Measurements from ENCODE around the gene FKBP7.
"Not testable (repeated sequence)": the region's sequence is repeated elsewhere in the genome, so short reads cannot be mapped to it uniquely, and the experiment has no call there.

The FKBP7 gene

GRCh38 chr2:178485356-178485755, 7.0 kb upstream of the FKBP7 start:
- no peak for DNase-seq (ENCODE audit: low read depth)

GRCh38 chr2:178484245-178485041, 6.0 kb upstream of the FKBP7 start:
- peak; percentile 21 for DNase-seq (ENCODE audit: low read depth)

GRCh38 chr2:178482437-178482836, 4.0 kb upstream of the FKBP7 start:
- peak; percentile 15 for DNase-seq (ENCODE audit: low read depth)

GRCh38 chr2:178480227-178481181, 2.1 kb upstream of the FKBP7 start, which contains the start of gene PLEKHA3:
TSS of gene PLEKHA3 (plus strand) at chr2:178480457. CDS start at chr2:178480870, 413 bp downstream.
- peak; percentile 99 for DNase-seq (ENCODE audit: low read depth)

- DNase-seq (ENCODE audit: low read depth): no peak
Measured at GRCh38 chr2:178479758-178480226, 1.4 kb upstream of the FKBP7 start.

GRCh38 chr2:178479275-178479616, 846 bp upstream of the FKBP7 start:
- no peak for DNase-seq (ENCODE audit: low read depth)

GRCh38 chr2:178478130-178478438, 316 bp downstream of the FKBP7 start:
- peak; percentile 31 for DNase-seq (ENCODE audit: low read depth)

GRCh38 chr2:178477443-178478129, 814 bp downstream of the FKBP7 start:
- DNase-seq (ENCODE audit: low read depth): no peak

GRCh38 chr2:178476477-178476876, 1.9 kb downstream of the FKBP7 start:
- no peak for DNase-seq (ENCODE audit: low read depth)

- DNase-seq (ENCODE audit: low read depth): no peak
Measured at GRCh38 chr2:178474560-178474959, 3.8 kb downstream of the FKBP7 start.

GRCh38 chr2:178473931-178474330, 4.5 kb downstream of the FKBP7 start:
- DNase-seq (ENCODE audit: low read depth): peak; percentile 13

GRCh38 chr2:178473373-178473772, 5.0 kb downstream of the FKBP7 start:
- DNase-seq (ENCODE audit: low read depth): no peak

- DNase-seq (ENCODE audit: low read depth): not testable (repeated sequence)
Measured at GRCh38 chr2:178471313-178471712, 7.1 kb downstream of the FKBP7 start.

- no peak for DNase-seq (ENCODE audit: low read depth)
Measured at GRCh38 chr2:178469219-178469849, 9.1 kb downstream of the FKBP7 start.

GRCh38 chr2:178457390-178457886, 21.0 kb downstream of the FKBP7 start:
- no peak for DNase-seq (ENCODE audit: low read depth)

GRCh38 chr2:178455947-178456346, 22.5 kb downstream of the FKBP7 start:
- no peak for DNase-seq (ENCODE audit: low read depth)

GRCh38 chr2:178452870-178453269, 25.5 kb downstream of the FKBP7 start:
- no peak for DNase-seq (ENCODE audit: low read depth)

- no peak for DNase-seq (ENCODE audit: low read depth)
Measured at GRCh38 chr2:178452334-178452733, 26.1 kb downstream of the FKBP7 start.

GRCh38 chr2:178450774-178451525, 27.4 kb downstream of the FKBP7 start, which contains the start of the genes PJVK and PRKRA:
TSS of gene PJVK (plus strand) at chr2:178451378. CDS start at chr2:178453410, 2,032 bp downstream.
TSS of gene PRKRA (minus strand) at chr2:178451175. CDS start at chr2:178451030, 145 bp downstream.
- DNase-seq (ENCODE audit: low read depth): peak; percentile 97

GRCh38 chr2:178450524-178450773, 28.0 kb downstream of the FKBP7 start:
- DNase-seq (ENCODE audit: low read depth): peak; percentile 78

All from ELR (cell line).